A549 (cell line): ENCODE results near the gene BAG1.

ENCODE experiments used
- CBX8 ChIP-seq: fragments of 200-600 bp; sonication (generic); IDR thresholded peaks from 2 replicates; pipeline ENCODE4 v1.6.1; 2016
- CHD2 ChIP-seq: fragments of 150-350 bp; IDR thresholded peaks from 2 replicates; pipeline ENCODE4 v1.6.1; 2014; ENCODE audit warnings: low read length; ENCODE audit not compliant: partially characterized antibody
- EP300 ChIP-seq, 2 experiments: fragments of >200 bp; sonication (Bioruptor Twin); formaldehyde crosslinking; IDR thresholded peaks; 2 replicates in 1 of 2; 3 replicates in 1 of 2; pipeline ENCODE4 v1.6.1; 2016 to 2017
- JUN ChIP-seq, 2 experiments: fragments of >200 bp; sonication (Bioruptor Twin); formaldehyde crosslinking; IDR thresholded peaks; 2 replicates in 1 of 2; 3 replicates in 1 of 2; pipeline ENCODE4 v1.6.1; 2016 to 2017
- MAFK ChIP-seq: fragments of 450-650 bp; IDR thresholded peaks from 2 replicates; pipeline ENCODE4 v1.6.1; 2014; ENCODE audit not compliant: partially characterized antibody
- NFE2L2 ChIP-seq: fragments of 150-350 bp; conservative IDR thresholded peaks from 2 replicates; pipeline ENCODE4 v1.6.1; 2014; ENCODE audit warnings: low read length
- POLR2A ChIP-seq: IDR thresholded peaks from 2 replicates; pipeline ENCODE4 v1.6.1; 2012; ENCODE audit warnings: mild to moderate bottlenecking, low read length
- ZC3H11A ChIP-seq: fragments of 450-650 bp; IDR thresholded peaks from 2 replicates; pipeline ENCODE4 v1.6.1; 2014; ENCODE audit warnings: antibody characterized with exemption, mild to moderate bottlenecking
- ZSCAN20 ChIP-seq: fragments of 250-450 bp; sonication (Bioruptor Pico); IDR thresholded peaks from 2 replicates; pipeline ENCODE4 v1.8.0; 2022; ENCODE audit warnings: mild to moderate bottlenecking, moderate library complexity
- TF ChIP-seq, protein P1 (sequence below): fragments of >200 bp; sonication (Bioruptor Twin); formaldehyde crosslinking; IDR thresholded peaks from 3 replicates; pipeline ENCODE4 v1.5.1; 2016
- TF ChIP-seq, protein P2 (sequence below): fragments of 450-650 bp; IDR thresholded peaks from 2 replicates; pipeline ENCODE4 v1.6.1; 2014; ENCODE audit warnings: antibody characterized with exemption

DNA sequence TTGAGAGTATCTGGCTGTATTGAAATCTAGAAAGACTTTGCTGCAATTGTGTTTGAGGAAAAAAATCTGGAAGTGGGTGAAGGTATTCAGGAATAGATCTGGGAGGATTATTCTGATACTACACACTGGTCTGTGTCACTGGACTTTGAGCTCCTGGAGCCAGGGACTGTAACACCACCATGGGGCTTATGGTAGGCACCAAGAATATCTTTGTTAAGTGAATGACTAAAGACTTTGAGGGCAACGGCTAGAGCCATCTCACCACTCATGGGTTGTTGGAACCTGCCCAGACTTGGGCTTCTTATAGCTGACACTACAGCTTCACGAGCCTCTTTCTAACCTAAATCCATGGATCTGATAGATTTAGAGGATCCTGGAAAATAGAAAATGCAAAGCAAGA lies 36.0 kb upstream of the BAG1 start:
- TF ChIP-seq EP300 (IDR thresholded peaks at IDR 0.05) (no peak), CHD2 (no peak), ZSCAN20 (CRISPR knock-in tag) (no peak), POLR2A (no peak), CBX8 (no peak), ZC3H11A (no peak), JUN (IDR thresholded peaks at IDR 0.05) (no peak), MAFK (no peak), NFE2L2 (no peak)
- TF ChIP-seq, protein P1, sequence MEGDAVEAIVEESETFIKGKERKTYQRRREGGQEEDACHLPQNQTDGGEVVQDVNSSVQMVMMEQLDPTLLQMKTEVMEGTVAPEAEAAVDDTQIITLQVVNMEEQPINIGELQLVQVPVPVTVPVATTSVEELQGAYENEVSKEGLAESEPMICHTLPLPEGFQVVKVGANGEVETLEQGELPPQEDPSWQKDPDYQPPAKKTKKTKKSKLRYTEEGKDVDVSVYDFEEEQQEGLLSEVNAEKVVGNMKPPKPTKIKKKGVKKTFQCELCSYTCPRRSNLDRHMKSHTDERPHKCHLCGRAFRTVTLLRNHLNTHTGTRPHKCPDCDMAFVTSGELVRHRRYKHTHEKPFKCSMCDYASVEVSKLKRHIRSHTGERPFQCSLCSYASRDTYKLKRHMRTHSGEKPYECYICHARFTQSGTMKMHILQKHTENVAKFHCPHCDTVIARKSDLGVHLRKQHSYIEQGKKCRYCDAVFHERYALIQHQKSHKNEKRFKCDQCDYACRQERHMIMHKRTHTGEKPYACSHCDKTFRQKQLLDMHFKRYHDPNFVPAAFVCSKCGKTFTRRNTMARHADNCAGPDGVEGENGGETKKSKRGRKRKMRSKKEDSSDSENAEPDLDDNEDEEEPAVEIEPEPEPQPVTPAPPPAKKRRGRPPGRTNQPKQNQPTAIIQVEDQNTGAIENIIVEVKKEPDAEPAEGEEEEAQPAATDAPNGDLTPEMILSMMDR = no peak
- TF ChIP-seq, protein P2, sequence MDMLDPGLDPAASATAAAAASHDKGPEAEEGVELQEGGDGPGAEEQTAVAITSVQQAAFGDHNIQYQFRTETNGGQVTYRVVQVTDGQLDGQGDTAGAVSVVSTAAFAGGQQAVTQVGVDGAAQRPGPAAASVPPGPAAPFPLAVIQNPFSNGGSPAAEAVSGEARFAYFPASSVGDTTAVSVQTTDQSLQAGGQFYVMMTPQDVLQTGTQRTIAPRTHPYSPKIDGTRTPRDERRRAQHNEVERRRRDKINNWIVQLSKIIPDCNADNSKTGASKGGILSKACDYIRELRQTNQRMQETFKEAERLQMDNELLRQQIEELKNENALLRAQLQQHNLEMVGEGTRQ = no peak
